Mucosa of rectum (tissue), 2 donors: ENCODE results near the gene CHN1.

Source experiments
- H3K27ac ChIP-seq, 2 donors: one replicate each; pipeline ENCODE4 v1.7.0; 2013; ENCODE audit warnings: inconsistent platforms in 2 of 2, low read depth in 2 of 2, low read length in 2 of 2
- H3K27me3 ChIP-seq, 2 donors: one replicate each; pipeline ENCODE4 v1.7.0; 2013; ENCODE audit warnings: low read length in 2 of 2; ENCODE audit not compliant: control insufficient read depth in 2 of 2, insufficient read depth in 2 of 2
- H3K36me3 ChIP-seq, 2 donors: one replicate each; pipeline ENCODE4 v1.7.0; 2013; ENCODE audit warnings: low read length in 2 of 2; ENCODE audit not compliant: control insufficient read depth in 2 of 2, insufficient read depth in 2 of 2
- H3K4me1 ChIP-seq, 2 donors: one replicate each; pipeline ENCODE4 v1.7.0; 2013; ENCODE audit warnings: low read length in 2 of 2, mild to moderate bottlenecking in 1 of 2; ENCODE audit not compliant: control insufficient read depth in 2 of 2, insufficient read depth in 2 of 2
- H3K4me3 ChIP-seq, 2 donors: one replicate each; pipeline ENCODE4 v1.7.0; 2013; ENCODE audit warnings: low read length in 2 of 2
- H3K9ac ChIP-seq, 2 donors: one replicate each; pipeline ENCODE4 v1.7.0; 2013; ENCODE audit warnings: low read length in 2 of 2, low read depth in 1 of 2, mild to moderate bottlenecking in 1 of 2
- H3K9me3 ChIP-seq, 2 donors: one replicate each; pipeline ENCODE4 v1.7.0; 2013; ENCODE audit warnings: low read length in 2 of 2; ENCODE audit not compliant: control insufficient read depth in 2 of 2
- donor health status: healthy.
- donor health status: Normal muscosa, but diverticular disease.

CHN1 gene

DNA sequence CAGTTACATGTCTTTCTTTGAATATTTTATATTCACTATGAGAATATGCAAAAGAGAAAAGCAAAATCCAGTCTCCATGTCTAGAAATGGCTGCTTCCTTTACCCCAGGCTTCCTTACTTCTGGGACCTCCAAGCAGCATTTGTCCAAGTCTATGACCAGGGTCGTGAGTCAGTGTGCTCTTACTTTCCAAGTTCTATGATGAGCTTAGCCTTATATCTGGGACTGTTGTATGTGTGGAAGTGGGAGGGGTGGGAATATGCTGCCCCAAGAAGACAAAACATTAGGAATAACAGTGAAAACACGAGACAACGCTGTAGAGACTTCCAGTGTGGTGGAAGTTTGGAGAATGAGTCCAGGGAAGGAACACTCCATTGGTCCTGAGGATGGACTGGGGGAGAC lies 219.7 kb downstream of the CHN1 start:
- Histone ChIP-seq H3K4me1 (no peaks in the 10 kb centered on the region), H3K27me3 (no peaks in the 10 kb centered on the region), H3K9ac (no peak overlapping the region), H3K27ac (no peak overlapping the region), H3K4me3 (no peak overlapping the region), H3K36me3 (no peaks in the 10 kb centered on the region), H3K9me3 (no peaks in the 10 kb centered on the region)

DNA sequence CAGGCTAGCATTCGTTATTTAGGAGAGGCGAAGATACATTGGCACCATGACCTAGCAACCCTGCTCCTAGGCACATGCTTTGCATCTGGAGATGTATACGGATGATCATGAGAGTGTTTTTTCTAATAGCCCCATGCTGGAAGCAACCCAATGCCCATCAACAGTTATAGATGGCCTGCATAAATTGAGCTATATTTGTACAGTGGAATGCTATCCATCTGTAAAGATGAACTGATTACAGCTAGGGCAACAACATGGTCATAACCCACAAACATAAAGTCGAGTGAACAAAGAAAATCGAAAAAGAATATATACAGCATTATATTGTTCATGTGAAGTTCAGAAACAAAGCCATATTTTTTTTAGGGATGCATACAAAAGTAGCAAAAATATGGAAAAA lies 220.3 kb downstream of the CHN1 start:
- no peaks in the 10 kb centered on the region for H3K4me1 ChIP-seq
- H3K4me3 ChIP-seq, result no peak overlapping the region
- no peaks in the 10 kb centered on the region for H3K27me3 ChIP-seq
- no peak overlapping the region for H3K9ac ChIP-seq
- no peak overlapping the region for H3K27ac ChIP-seq
- H3K9me3 ChIP-seq, result no peaks in the 10 kb centered on the region
- H3K36me3 ChIP-seq, result no peaks in the 10 kb centered on the region

DNA sequence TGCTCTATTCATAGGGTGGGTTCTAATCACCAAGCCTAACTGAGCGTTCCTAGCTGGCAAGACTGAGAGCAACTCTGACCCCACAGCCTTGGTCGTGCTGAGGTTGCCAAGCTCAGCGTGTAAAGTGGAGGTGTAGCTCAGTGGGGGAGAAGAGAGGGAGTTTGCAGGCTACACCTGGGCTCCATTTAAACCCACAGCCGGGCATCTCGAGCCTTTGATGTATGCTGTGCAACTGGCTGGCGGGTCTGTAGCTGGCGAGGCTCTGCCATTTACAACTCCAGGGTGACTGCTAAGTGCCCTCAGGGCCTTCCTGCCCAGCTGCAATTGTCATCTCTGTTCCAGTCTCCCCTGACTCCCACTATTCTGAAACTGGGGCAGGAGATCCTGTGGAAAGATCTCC lies 220.9 kb downstream of the CHN1 start:
- Histone ChIP-seq H3K4me1 (no peaks in the 10 kb centered on the region), H3K27ac (no peak overlapping the region), H3K27me3 (no peaks in the 10 kb centered on the region), H3K4me3 (no peak overlapping the region), H3K9ac (no peak overlapping the region), H3K9me3 (no peaks in the 10 kb centered on the region), H3K36me3 (no peaks in the 10 kb centered on the region)

DNA sequence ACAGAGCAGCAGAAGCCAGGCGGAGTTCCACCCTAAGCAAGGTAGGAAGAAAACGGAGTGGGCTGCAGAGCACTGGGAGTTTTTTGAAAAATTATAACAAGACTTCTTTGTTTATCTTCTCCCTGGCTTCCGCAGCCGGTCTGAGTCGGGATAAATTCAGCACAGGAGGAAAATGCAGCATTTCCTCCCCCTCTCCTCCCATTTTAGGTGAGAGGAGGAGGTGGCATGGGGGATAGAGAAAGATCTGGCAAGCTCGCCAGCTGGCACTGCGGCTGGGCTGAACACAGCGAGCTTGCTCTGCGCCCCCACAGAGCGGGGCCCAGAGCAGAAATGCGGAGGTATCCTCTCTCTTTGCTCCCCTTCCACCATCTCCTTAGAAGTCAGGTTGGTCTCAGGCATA lies 223.2 kb downstream of the CHN1 start:
- H3K36me3 ChIP-seq, result no peaks in the 10 kb centered on the region
- no peaks in the 10 kb centered on the region for H3K4me1 ChIP-seq
- H3K9me3 ChIP-seq, result no peaks in the 10 kb centered on the region
- H3K9ac ChIP-seq, result no peak overlapping the region
- H3K27ac ChIP-seq, result no peak overlapping the region
- H3K4me3 ChIP-seq, result no peak overlapping the region
- no peaks in the 10 kb centered on the region for H3K27me3 ChIP-seq

DNA sequence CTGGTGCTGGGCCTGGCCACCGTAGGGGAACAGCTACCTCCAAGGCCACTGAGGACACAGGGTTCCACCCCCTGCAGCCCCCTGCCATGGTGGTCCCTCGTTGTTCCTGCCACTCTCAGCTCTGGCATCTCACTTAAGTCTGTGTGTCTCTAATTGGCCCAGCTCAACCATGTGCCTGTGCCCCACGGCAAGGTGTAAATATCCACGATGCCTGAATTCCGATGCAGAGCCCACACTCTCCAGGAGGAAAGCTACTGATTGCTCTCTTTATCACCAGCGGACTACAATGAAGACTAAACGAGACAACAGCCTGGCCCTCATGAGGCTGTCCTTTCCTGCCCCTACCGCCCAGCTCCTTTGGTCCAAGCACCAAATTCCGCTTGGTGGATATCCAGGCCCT lies 223.9 kb downstream of the CHN1 start:
- Histone ChIP-seq H3K9ac (no peak overlapping the region), H3K27me3 (no peaks in the 10 kb centered on the region), H3K9me3 (no peaks in the 10 kb centered on the region), H3K4me3 (no peak overlapping the region), H3K27ac (no peak overlapping the region), H3K4me1 (no peaks in the 10 kb centered on the region), H3K36me3 (no peaks in the 10 kb centered on the region)

DNA sequence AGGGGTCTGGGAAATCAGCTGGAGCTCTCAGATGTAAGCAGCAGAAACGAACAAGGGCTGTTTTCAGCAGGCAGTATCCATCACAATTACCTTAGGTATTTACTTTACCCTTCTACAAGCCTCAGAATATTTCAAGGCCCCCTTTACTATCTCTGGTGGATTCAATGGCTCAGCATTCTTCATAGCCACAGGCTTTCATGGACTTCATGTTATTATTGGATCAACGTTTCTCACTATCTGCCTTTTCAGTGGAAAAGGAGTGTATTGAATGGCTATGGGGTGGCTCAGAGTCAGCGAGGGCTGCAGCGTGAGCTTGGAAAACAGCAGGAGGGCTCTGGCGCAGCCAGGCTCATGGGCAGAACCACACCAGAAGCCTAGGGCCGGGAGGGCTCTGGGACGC lies 224.3 kb downstream of the CHN1 start:
- Histone ChIP-seq H3K27ac (no peak overlapping the region), H3K9ac (no peak overlapping the region), H3K27me3 (no peaks in the 10 kb centered on the region), H3K9me3 (no peaks in the 10 kb centered on the region), H3K36me3 (no peaks in the 10 kb centered on the region), H3K4me3 (no peak overlapping the region), H3K4me1 (no peaks in the 10 kb centered on the region)

DNA sequence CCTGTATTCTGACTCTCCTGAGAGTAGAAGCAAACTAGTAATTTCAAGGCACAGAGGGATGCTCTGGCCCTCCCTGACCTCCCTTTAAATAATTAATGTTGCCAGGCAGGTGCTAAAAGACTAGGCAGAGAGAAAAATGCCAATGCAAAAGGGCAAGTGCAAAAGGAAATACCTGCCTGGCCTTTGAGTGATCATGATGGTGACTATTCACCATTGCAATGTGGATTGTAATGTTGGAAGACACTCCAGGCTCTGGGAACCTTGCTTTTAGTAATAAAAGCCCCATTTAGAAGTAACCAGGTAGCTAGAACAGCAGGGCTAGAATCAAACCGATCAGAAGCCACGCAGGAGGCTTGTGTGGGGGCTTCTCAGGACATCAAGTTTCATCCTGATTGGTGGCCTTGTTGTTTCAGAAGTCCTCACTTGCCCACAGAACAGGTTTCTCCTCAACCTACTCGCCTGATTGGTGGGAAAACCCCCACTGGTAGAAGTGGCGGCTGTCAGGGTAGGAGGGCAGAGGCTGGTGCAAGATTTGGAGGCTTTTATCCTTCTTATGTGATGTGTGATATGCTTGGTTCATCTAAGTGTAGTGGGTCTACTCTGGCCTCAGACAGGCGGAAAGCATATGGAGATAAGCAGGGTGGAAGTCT lies 224.9 kb downstream of the CHN1 start:
- no peaks in the 10 kb centered on the region for H3K4me1 ChIP-seq
- H3K36me3 ChIP-seq, result no peaks in the 10 kb centered on the region
- H3K27me3 ChIP-seq, result no peaks in the 10 kb centered on the region
- no peak overlapping the region for H3K9ac ChIP-seq
- no peak overlapping the region for H3K27ac ChIP-seq
- no peaks in the 10 kb centered on the region for H3K9me3 ChIP-seq
- no peak overlapping the region for H3K4me3 ChIP-seq

DNA sequence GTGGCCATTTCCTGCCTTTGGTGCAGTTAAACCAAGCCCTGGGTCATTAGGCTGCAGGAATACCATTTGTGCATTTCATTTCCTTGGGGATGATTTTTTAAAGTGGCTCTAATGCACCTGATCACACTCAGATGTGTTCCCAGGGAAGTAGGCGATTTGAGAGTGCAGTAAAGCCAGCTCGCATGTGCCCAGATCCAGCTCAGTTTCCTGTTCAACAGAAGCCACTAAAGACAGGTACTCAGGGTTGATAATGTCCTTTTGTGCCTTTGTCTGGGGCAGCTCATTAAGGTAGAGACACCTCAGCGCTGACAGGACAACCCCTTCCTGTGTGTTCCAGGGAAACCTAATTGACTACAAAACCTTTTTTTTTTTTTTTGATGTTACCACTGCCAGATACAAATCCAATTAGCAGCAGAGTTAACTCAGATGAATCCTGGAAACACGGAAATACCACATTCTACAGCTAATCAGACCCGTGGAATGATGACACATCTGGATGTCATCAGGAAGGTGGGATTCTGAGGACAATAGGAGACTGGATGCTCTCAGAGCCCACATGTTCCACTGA lies 225.7 kb downstream of the CHN1 start:
- no peaks in the 10 kb centered on the region for H3K4me1 ChIP-seq
- H3K36me3 ChIP-seq, result no peaks in the 10 kb centered on the region
- H3K9ac ChIP-seq, result no peak overlapping the region
- H3K27me3 ChIP-seq, result no peaks in the 10 kb centered on the region
- no peaks in the 10 kb centered on the region for H3K9me3 ChIP-seq
- H3K4me3 ChIP-seq, result no peak overlapping the region
- H3K27ac ChIP-seq, result no peak overlapping the region

DNA sequence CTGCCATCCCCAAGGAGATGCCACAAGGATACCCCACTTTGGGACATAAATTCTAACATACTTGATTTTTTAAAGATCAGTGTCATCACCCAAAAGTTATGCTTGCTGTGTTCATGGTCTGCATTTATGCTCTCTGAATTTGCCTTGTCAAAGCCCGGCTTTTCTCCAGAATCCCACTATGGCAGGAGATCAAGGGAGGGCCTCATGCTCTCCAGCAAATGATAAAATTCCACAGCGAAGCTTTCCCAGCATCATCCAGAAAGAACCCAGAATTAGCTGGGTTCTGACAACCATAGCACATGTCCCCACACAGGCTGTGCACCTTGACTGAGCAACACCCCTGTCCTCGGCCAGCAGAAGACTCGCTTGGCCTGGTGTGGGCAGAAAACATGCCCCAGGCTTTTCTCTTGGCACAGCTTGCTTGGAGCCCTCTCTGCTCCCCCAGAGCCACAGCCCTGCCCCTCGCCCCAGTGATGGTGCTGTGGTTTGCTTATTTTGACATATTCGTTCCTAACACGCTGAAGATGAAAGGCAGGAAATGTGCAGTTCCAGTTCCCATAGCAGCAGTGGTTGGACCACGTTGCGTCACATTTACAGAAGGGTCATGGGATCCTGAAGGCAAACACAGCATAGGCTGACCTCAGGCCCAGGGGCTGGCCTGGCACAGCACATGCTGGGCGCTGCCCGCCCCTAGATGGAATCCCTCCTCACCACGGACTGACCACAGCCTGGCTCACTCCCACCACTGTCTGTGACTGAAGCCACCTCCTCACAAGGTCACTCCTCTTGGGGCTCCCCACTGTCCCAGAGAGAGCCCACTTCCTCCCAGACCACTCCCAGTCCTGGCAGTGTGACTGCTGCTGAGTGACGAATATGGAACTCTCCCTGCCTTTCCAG lies 226.8 kb downstream of the CHN1 start:
- no peaks in the 10 kb centered on the region for H3K27me3 ChIP-seq
- no peaks in the 10 kb centered on the region for H3K36me3 ChIP-seq
- H3K27ac ChIP-seq, result no peak overlapping the region
- H3K9ac ChIP-seq, result no peak overlapping the region
- H3K9me3 ChIP-seq, result no peaks in the 10 kb centered on the region
- no peaks in the 10 kb centered on the region for H3K4me1 ChIP-seq
- H3K4me3 ChIP-seq, result no peak overlapping the region

DNA sequence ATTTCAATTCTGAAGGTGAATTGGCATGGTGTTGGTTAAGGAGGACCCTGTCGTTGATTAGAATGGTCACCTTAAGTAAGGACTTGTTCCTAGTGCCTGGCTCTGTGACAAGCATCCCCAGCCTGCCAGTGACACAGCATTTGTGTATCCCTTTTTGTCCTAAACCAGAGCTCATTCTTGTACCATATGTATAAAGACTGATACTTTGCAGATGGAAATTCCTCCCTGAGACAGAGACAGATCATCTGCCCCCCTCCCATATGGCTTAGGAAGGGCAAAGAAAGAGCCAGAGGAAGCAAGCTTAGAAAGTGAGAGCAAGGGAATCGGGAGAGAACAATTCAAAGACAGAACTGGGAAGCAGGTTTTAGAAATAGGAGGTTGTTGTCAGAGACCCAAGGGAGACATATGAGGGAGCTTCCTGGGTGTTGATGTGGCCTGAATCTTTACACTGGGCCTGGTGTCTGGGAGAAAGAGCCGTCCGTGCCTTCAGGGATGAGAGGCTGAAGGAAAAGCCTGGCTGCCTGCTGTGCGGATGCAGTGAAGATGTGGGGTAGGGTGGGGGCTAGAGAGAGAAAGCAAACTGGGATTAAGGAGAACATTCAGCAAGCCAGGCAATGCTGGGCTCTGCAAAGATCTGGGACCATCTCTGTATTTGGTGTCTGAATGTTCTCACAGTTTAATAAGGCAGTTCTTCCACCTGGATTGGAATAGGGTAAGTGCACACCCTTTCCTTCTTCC lies 227.7 kb downstream of the CHN1 start:
- Histone ChIP-seq H3K4me3 (no peak overlapping the region), H3K27ac (no peak overlapping the region), H3K9ac (no peak overlapping the region), H3K36me3 (no peaks in the 10 kb centered on the region), H3K9me3 (no peaks in the 10 kb centered on the region), H3K27me3 (no peaks in the 10 kb centered on the region), H3K4me1 (no peaks in the 10 kb centered on the region)
